ACC112 (cell line): ENCODE results near the gene LDLRAD3.

Source experiments
- H2AFZ ChIP-seq: fragments of 200-600 bp; sonication (generic); one replicate; pipeline ENCODE4 v1.6.0; 2017; ENCODE audit warnings: antibody characterized with exemption, low read length; ENCODE audit not compliant: unreplicated experiment
- H3K27ac ChIP-seq: fragments of 200-600 bp; sonication (generic); 2 replicates; pipeline ENCODE4 v1.5.1; 2014; ENCODE audit warnings: low read depth, mild to moderate bottlenecking, antibody characterized with exemption, low read length, moderate library complexity
- H3K27me3 ChIP-seq: fragments of 200-600 bp; sonication (generic); 2 replicates; pipeline ENCODE4 v1.6.1; 2014; ENCODE audit warnings: mild to moderate bottlenecking, antibody characterized with exemption, low read length, moderate library complexity, mixed read lengths; ENCODE audit not compliant: insufficient read depth
- H3K36me3 ChIP-seq: fragments of 200-600 bp; sonication (generic); 2 replicates; pipeline ENCODE4 v1.6.1; 2016; ENCODE audit warnings: mild to moderate bottlenecking, antibody characterized with exemption, low read length, moderate library complexity, mixed read lengths; ENCODE audit not compliant: insufficient read depth
- H3K4me1 ChIP-seq: fragments of 200-600 bp; sonication (generic); one replicate; pipeline ENCODE4 v1.6.1; 2016; ENCODE audit warnings: low read length, mixed read lengths; ENCODE audit not compliant: insufficient read depth, unreplicated experiment, control insufficient read depth
- H3K4me3 ChIP-seq: fragments of 200-600 bp; sonication (generic); 2 replicates; pipeline ENCODE4 v1.5.1; 2014; ENCODE audit warnings: mild to moderate bottlenecking, low read depth, low read length
- H3K79me2 ChIP-seq: fragments of 200-600 bp; sonication (generic); one replicate; pipeline ENCODE4 v1.6.0; 2016; ENCODE audit warnings: low read length; ENCODE audit not compliant: control insufficient read depth, unreplicated experiment, insufficient read depth

The LDLRAD3 gene

GRCh38 chr11:36238036-36238631, 294.3 kb downstream of the LDLRAD3 start:
- Histone ChIP-seq H3K36me3 (0 out of 2 replicates have a peak, but pooled peaks cover 3% of the 10 kb centered on the region), H3K4me3 (no peak overlapping the region), H3K79me2 (no peaks in the 10 kb centered on the region), H2AFZ (no peak overlapping the region), H3K4me1 (no peaks in the 10 kb centered on the region), H3K27ac (no peak overlapping the region), H3K27me3 (no peaks in the 10 kb centered on the region)

- Histone ChIP-seq H3K36me3 (0 out of 2 replicates have a peak, but pooled peaks cover 3% of the 10 kb centered on the region), H3K4me3 (no peak overlapping the region), H3K4me1 (no peaks in the 10 kb centered on the region), H3K27ac (no peak overlapping the region), H2AFZ (no peak overlapping the region), H3K27me3 (no peaks in the 10 kb centered on the region), H3K79me2 (no peaks in the 10 kb centered on the region)
Observed at GRCh38 chr11:36238881-36239280, 295.0 kb downstream of the LDLRAD3 start.

- no peak overlapping the region for H3K27ac ChIP-seq
- no peaks in the 10 kb centered on the region for H3K27me3 ChIP-seq
- 0 out of 2 replicates have a peak, but pooled peaks cover 3% of the 10 kb centered on the region for H3K36me3 ChIP-seq
- H3K4me1 ChIP-seq = no peaks in the 10 kb centered on the region
- H3K4me3 ChIP-seq = no peak overlapping the region
- no peak overlapping the region for H2AFZ ChIP-seq
- H3K79me2 ChIP-seq = no peaks in the 10 kb centered on the region
Observed at GRCh38 chr11:36239636-36240035, 295.8 kb downstream of the LDLRAD3 start.

- H3K27ac ChIP-seq = no peak overlapping the region
- H3K27me3 ChIP-seq = no peaks in the 10 kb centered on the region
- no peak overlapping the region for H2AFZ ChIP-seq
Observed at GRCh38 chr11:36240173-36240572, 296.3 kb downstream of the LDLRAD3 start.

GRCh38 chr11:36240801-36241200, 296.9 kb downstream of the LDLRAD3 start:
- H2AFZ ChIP-seq = no peak overlapping the region
- H3K27me3 ChIP-seq = no peaks in the 10 kb centered on the region

More at GRCh38 chr11:36240173-36240572, 296.3 kb downstream of the LDLRAD3 start:
- H3K4me1 ChIP-seq = no peaks in the 10 kb centered on the region
- no peak overlapping the region for H3K4me3 ChIP-seq
- no peaks in the 10 kb centered on the region for H3K79me2 ChIP-seq
- H3K36me3 ChIP-seq = 0 out of 2 replicates have a peak, but pooled peaks cover 3% of the 10 kb centered on the region

GRCh38 chr11:36241497-36241896, 297.6 kb downstream of the LDLRAD3 start:
- no peak overlapping the region for H3K27ac ChIP-seq
- H2AFZ ChIP-seq = no peak overlapping the region
- H3K4me1 ChIP-seq = no peaks in the 10 kb centered on the region
- no peak overlapping the region for H3K4me3 ChIP-seq
- no peaks in the 10 kb centered on the region for H3K27me3 ChIP-seq
- H3K36me3 ChIP-seq = no peaks in the 10 kb centered on the region
- H3K79me2 ChIP-seq = no peaks in the 10 kb centered on the region

More at GRCh38 chr11:36240801-36241200, 296.9 kb downstream of the LDLRAD3 start:
- H3K4me3 ChIP-seq = no peak overlapping the region
- H3K79me2 ChIP-seq = no peaks in the 10 kb centered on the region
- H3K27ac ChIP-seq = no peak overlapping the region
- H3K4me1 ChIP-seq = no peaks in the 10 kb centered on the region
- H3K36me3 ChIP-seq = 0 out of 2 replicates have a peak, but pooled peaks cover 1% of the 10 kb centered on the region

GRCh38 chr11:36243641-36244040, 299.8 kb downstream of the LDLRAD3 start:
- Histone ChIP-seq H3K4me1 (peaks cover 1% of the 10 kb centered on the region), H3K27me3 (no peaks in the 10 kb centered on the region), H3K4me3 (no peak overlapping the region), H3K27ac (no peak overlapping the region), H3K79me2 (no peaks in the 10 kb centered on the region), H2AFZ (no peak overlapping the region), H3K36me3 (no peaks in the 10 kb centered on the region)

GRCh38 chr11:36247493-36247892, 303.6 kb downstream of the LDLRAD3 start:
- H2AFZ ChIP-seq = no peak overlapping the region
- no peaks in the 10 kb centered on the region for H3K79me2 ChIP-seq
- H3K27ac ChIP-seq = no peak overlapping the region
- H3K4me1 ChIP-seq = peaks cover 14% of the 10 kb centered on the region
- no peaks in the 10 kb centered on the region for H3K27me3 ChIP-seq
- 0 out of 2 replicates have a peak, but pooled peaks cover 4% of the 10 kb centered on the region for H3K36me3 ChIP-seq
- no peak overlapping the region for H3K4me3 ChIP-seq

- no peak overlapping the region for H3K27ac ChIP-seq
- H3K27me3 ChIP-seq = no peaks in the 10 kb centered on the region
- H3K4me3 ChIP-seq = no peak overlapping the region
- H3K36me3 ChIP-seq = 0 out of 2 replicates have a peak, but pooled peaks cover 4% of the 10 kb centered on the region
- H3K79me2 ChIP-seq = no peaks in the 10 kb centered on the region
- H3K4me1 ChIP-seq = peaks cover 14% of the 10 kb centered on the region
- H2AFZ ChIP-seq = no peak overlapping the region
Observed at GRCh38 chr11:36248436-36248835, 304.6 kb downstream of the LDLRAD3 start.

- Histone ChIP-seq H3K27me3 (no peaks in the 10 kb centered on the region), H3K4me1 (peaks cover 14% of the 10 kb centered on the region), H2AFZ (no peak overlapping the region), H3K27ac (no peak overlapping the region), H3K4me3 (no peak overlapping the region), H3K36me3 (0 out of 2 replicates have a peak, but pooled peaks cover 4% of the 10 kb centered on the region), H3K79me2 (no peaks in the 10 kb centered on the region)
Observed at GRCh38 chr11:36249246-36249645, 305.4 kb downstream of the LDLRAD3 start.

- H3K4me1 ChIP-seq = peaks cover 27% of the 10 kb centered on the region
- no peaks in the 10 kb centered on the region for H3K27me3 ChIP-seq
- H3K4me3 ChIP-seq = no peak overlapping the region
- no peak overlapping the region for H2AFZ ChIP-seq
- H3K79me2 ChIP-seq = no peaks in the 10 kb centered on the region
- H3K27ac ChIP-seq = no peak overlapping the region
- H3K36me3 ChIP-seq = 0 out of 2 replicates have a peak, but pooled peaks cover 4% of the 10 kb centered on the region
Observed at GRCh38 chr11:36251823-36252222, 308.0 kb downstream of the LDLRAD3 start.
